Liver (tissue), 3 donors: ENCODE results near the gene CEPT1.

Experiments used
- CTCF ChIP-seq: fragments of 150-350 bp; IDR thresholded peaks from 2 replicates; pipeline ENCODE4 v1.5.1; 2017; ENCODE audit warnings: improper control_type of control experiment, low read depth, low read length; ENCODE audit not compliant: missing input control
- EGR1 ChIP-seq, 2 donors: IDR thresholded peaks; 2 replicates each; pipeline ENCODE4 v1.6.1; 2016 to 2018; ENCODE audit warnings: antibody characterized with exemption in 2 of 2, low read depth in 2 of 2
- FOXA1 ChIP-seq: IDR thresholded peaks from 2 replicates; pipeline ENCODE4 v1.6.1; 2016; ENCODE audit warnings: antibody characterized with exemption
- GABPA ChIP-seq, 2 donors: IDR thresholded peaks in 1 of 2; conservative IDR thresholded peaks in 1 of 2; 2 replicates each; pipeline ENCODE4 v1.6.1; 2016; ENCODE audit warnings: antibody characterized with exemption in 2 of 2, mild to moderate bottlenecking in 1 of 2, moderate library complexity in 1 of 2
- HNF4A ChIP-seq, 2 donors: conservative IDR thresholded peaks; 2 replicates each; pipeline ENCODE4 v1.6.1; 2016; ENCODE audit warnings: antibody characterized with exemption in 2 of 2, mild to moderate bottlenecking in 2 of 2
- JUND ChIP-seq, 2 donors: IDR thresholded peaks; 2 replicates each; pipeline ENCODE4 v1.6.1; 2016; ENCODE audit warnings: antibody characterized with exemption in 2 of 2
- RAD21 ChIP-seq, 2 donors: IDR thresholded peaks; 2 replicates each; pipeline ENCODE4 v1.6.1; 2016; ENCODE audit warnings: antibody characterized with exemption in 2 of 2, mild to moderate bottlenecking in 2 of 2
- REST ChIP-seq: IDR thresholded peaks from 2 replicates; pipeline ENCODE4 v1.6.1; 2016; ENCODE audit warnings: antibody characterized with exemption, mild to moderate bottlenecking
- SP1 ChIP-seq: IDR thresholded peaks from 2 replicates; pipeline ENCODE4 v1.6.1; 2018; ENCODE audit warnings: antibody characterized with exemption, mild to moderate bottlenecking
- TAF1 ChIP-seq: conservative IDR thresholded peaks from 2 replicates; pipeline ENCODE4 v1.6.1; 2016; ENCODE audit warnings: antibody characterized with exemption, mild to moderate bottlenecking
- YY1 ChIP-seq: IDR thresholded peaks from 2 replicates; pipeline ENCODE4 v1.6.1; 2016; ENCODE audit warnings: antibody characterized with exemption, mild to moderate bottlenecking
- TF ChIP-seq, protein P1 (sequence below): IDR thresholded peaks from 2 replicates; pipeline ENCODE4 v1.6.1; 2016; ENCODE audit warnings: antibody characterized with exemption
- donor health status: healthy.
- donor health status: healthy.

DNA sequence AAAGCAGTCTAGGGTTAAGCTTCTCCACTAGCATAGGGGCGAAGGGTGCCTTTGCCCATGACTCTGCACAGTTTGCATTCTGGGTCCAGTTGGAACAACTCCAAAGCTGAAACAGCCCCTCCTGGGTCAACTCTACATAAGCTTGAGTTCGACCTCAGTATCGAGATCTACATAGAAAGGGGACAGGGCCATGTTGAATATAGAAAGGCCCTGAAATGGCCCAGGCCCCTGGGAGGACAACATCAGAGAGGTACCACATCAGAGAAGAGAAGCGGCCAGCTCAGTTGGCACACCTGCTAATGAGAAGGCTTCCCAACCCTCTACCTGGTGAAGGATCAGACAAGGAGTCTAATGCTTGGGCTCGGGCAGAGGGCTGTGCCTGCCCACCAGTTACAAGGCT lies 58.8 kb downstream of the CEPT1 start:
- TF ChIP-seq CTCF (no peak), JUND (IDR thresholded peaks at IDR 0.05) (no peak), RAD21 (IDR thresholded peaks at IDR 0.05) (no peak), SP1 (no peak), YY1 (no peak), HNF4A (conservative IDR thresholded peaks at IDR 0.05) (no peak), REST (no peak), GABPA (IDR thresholded peaks at IDR 0.05 in 1 of 2, conservative IDR thresholded peaks at IDR 0.05 in 1 of 2) (no peak), TAF1 (no peak), EGR1 (IDR thresholded peaks at IDR 0.05; ENCODE audit: low read depth in 2 of 2) (no peak), FOXA1 (no peak)
- TF ChIP-seq, protein P1, sequence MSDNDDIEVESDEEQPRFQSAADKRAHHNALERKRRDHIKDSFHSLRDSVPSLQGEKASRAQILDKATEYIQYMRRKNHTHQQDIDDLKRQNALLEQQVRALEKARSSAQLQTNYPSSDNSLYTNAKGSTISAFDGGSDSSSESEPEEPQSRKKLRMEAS, result no peak
